Measurements from ENCODE around the gene LUZP2. TPM values are rescaled to one million over a fixed set of nuclear protein-coding genes. Genes with fewer than 3 reads are reported as not detected.

LUZP2 gene
- total RNA-seq (not detected), polyA plus RNA-seq (0.02 TPM)
- long read RNA-seq, donor 1: 0 reads
- long read RNA-seq, donor 2: 0 reads
- long read RNA-seq, donor 3, partial matches to known transcripts: 0 of 1 reads
- long read RNA-seq, donor 3, other reads (novel, unspliced or antisense): 1 of 1 reads
- long read RNA-seq, donor 4: 0 reads

- H3K4me3 ChIP-seq (ENCODE audit: low read length): peak within 1 kb of the TSS; percentile 41
- no peaks in the 10 kb centered on the region for H3K9me3 ChIP-seq (ENCODE audit: control insufficient read depth, low read length)
- H3K27me3 ChIP-seq (ENCODE audit: control insufficient read depth, insufficient read depth): no peaks in the 10 kb centered on the region
- intact Hi-C loops (cut with DNase I): no loop called here
- peak; percentile 74 to 76 for ATAC-seq
- no peak within 1 kb of the TSS for H3K27ac ChIP-seq (ENCODE audit: low read length)
- peak; percentile 17 to 48 (median 43) for DNase-seq
- 2% methylated on average over 65 of the region's 65 CpGs for WGBS
- no peaks in the 10 kb centered on the region for H3K4me1 ChIP-seq (ENCODE audit: control insufficient read depth, insufficient read depth, low read length)
Observed at GRCh38 chr11:24496736-24497725, at the start of gene LUZP2. Gene LUZP2 (plus strand): TSS chr11:24497053.

GRCh38 chr11:24453129-24453718 is 43.6 kb upstream of the LUZP2 start:
- Histone ChIP-seq H3K27me3 (ENCODE audit: control insufficient read depth, insufficient read depth) (no peaks in the 10 kb centered on the region), H3K4me3 (ENCODE audit: low read length) (no peak overlapping the region), H3K9me3 (ENCODE audit: control insufficient read depth, low read length) (no peaks in the 10 kb centered on the region), H3K27ac (ENCODE audit: low read length) (no peak overlapping the region), H3K4me1 (ENCODE audit: control insufficient read depth, insufficient read depth, low read length) (no peaks in the 10 kb centered on the region)
- intact Hi-C loops (cut with DNase I): no loop called here
- ATAC-seq (no peak), DNase-seq (no peak)
- 56% methylated on average over 3 of the region's 3 CpGs for WGBS

GRCh38 chr11:24457985-24458384 is 38.9 kb upstream of the LUZP2 start:
- Histone ChIP-seq H3K9me3 (ENCODE audit: control insufficient read depth, low read length) (no peaks in the 10 kb centered on the region), H3K27ac (ENCODE audit: low read length) (no peak overlapping the region), H3K4me3 (ENCODE audit: low read length) (no peak overlapping the region), H3K27me3 (ENCODE audit: control insufficient read depth, insufficient read depth) (no peaks in the 10 kb centered on the region), H3K4me1 (ENCODE audit: control insufficient read depth, insufficient read depth, low read length) (no peaks in the 10 kb centered on the region)
- intact Hi-C loops (cut with DNase I): no loop called here
- ATAC-seq (no peak), DNase-seq (no peak)

DNA sequence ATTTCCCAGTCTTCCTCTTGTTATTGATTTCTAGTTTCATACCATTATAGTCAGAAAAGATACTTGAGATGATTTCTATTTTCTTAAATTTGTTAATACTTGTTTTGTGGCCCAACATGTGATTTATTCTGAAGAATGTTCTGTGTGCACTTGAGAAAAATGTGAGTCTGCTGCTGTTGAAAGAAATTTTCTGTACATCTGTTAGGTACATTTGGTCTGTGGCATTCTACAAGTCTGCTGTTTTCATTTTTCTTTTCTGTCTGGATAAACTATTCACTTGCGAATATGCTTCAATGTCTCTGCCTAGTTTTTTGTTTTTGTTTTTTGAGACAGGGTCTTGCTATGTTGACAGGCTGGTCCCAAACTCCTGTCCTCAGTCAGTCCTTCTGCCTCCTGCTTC is 26.4 kb upstream of the LUZP2 start:
- no peaks in the 10 kb centered on the region for H3K27me3 ChIP-seq (ENCODE audit: control insufficient read depth, insufficient read depth)
- H3K4me3 ChIP-seq (ENCODE audit: low read length): no peak overlapping the region
- no peak overlapping the region for H3K27ac ChIP-seq (ENCODE audit: low read length)
- DNase-seq (no peak), ATAC-seq (no peak)
- H3K9me3 ChIP-seq (ENCODE audit: control insufficient read depth, low read length): no peaks in the 10 kb centered on the region
- WGBS: 98% methylated on average over 1 of the region's 1 CpG
- H3K4me1 ChIP-seq (ENCODE audit: control insufficient read depth, insufficient read depth, low read length): no peaks in the 10 kb centered on the region
- intact Hi-C loops (cut with DNase I): no loop called here

DNA sequence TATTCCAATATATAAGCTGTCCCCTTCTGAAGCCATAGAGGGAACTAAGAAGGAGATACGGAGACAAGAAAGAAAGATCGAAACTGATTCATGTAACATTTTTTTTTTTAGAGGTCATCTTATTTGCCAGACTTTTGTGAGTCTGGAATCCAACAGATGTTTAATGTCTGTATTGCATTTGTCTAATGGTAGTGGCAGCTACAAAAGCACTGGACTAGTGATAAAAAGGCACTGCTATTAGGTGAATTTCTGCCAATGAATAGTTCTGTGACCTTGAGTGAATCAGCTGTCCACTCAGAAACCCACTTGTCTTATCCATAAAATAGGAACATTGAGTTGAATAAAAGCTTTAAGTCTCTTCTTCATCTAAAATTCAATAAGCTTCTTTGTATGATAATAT is 25.8 kb upstream of the LUZP2 start:
- no peak overlapping the region for H3K4me3 ChIP-seq (ENCODE audit: low read length)
- no peak overlapping the region for H3K27ac ChIP-seq (ENCODE audit: low read length)
- ATAC-seq: no peak
- DNase-seq: no peak
- no peaks in the 10 kb centered on the region for H3K27me3 ChIP-seq (ENCODE audit: control insufficient read depth, insufficient read depth)
- no peaks in the 10 kb centered on the region for H3K9me3 ChIP-seq (ENCODE audit: control insufficient read depth, low read length)
- H3K4me1 ChIP-seq (ENCODE audit: control insufficient read depth, insufficient read depth, low read length): no peaks in the 10 kb centered on the region
- 42% methylated on average over 2 of the region's 2 CpGs for WGBS
- intact Hi-C loops (cut with DNase I): no loop called here

DNA sequence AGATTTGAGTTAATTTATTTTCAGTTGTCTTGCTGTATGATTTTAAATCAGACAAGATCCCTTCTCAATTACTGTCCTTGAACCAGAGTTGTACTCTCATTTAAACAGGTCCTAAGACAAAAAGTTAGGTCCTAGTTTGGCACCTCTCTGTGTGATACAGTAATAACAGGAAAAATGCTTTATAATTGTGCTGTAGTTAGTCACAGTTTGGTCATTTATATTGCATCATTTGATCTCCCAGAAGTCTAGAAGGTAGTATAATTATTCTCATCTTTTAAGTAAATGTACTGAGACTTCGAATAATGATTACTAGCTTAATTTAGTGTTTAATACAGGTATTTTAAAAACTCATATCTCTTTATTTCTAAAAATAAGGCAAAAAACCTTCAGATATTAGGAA is 18.1 kb upstream of the LUZP2 start:
- ATAC-seq: no peak
- 87% methylated on average over 1 of the region's 1 CpG for WGBS

GRCh38 chr11:24489477-24489876 is 7.4 kb upstream of the LUZP2 start:
- no peak overlapping the region for H3K27ac ChIP-seq (ENCODE audit: low read length)
- H3K4me1 ChIP-seq (ENCODE audit: control insufficient read depth, insufficient read depth, low read length): no peaks in the 10 kb centered on the region
- no peaks in the 10 kb centered on the region for H3K27me3 ChIP-seq (ENCODE audit: control insufficient read depth, insufficient read depth)
- ATAC-seq (no peak), DNase-seq (no peak)
- no peak overlapping the region for H3K4me3 ChIP-seq (ENCODE audit: low read length)
- no peaks in the 10 kb centered on the region for H3K9me3 ChIP-seq (ENCODE audit: control insufficient read depth, low read length)
- WGBS: 71% methylated on average over 4 of the region's 4 CpGs
- intact Hi-C loops (cut with DNase I): no loop called here

More for the DNA sequence above, 18.1 kb upstream of the LUZP2 start:
- no peak overlapping the region for H3K4me3 ChIP-seq (ENCODE audit: low read length)
- H3K9me3 ChIP-seq (ENCODE audit: control insufficient read depth, low read length): no peaks in the 10 kb centered on the region
- intact Hi-C loops (cut with DNase I): no loop called here
- DNase-seq: no peak
- H3K27me3 ChIP-seq (ENCODE audit: control insufficient read depth, insufficient read depth): no peaks in the 10 kb centered on the region
- no peak overlapping the region for H3K27ac ChIP-seq (ENCODE audit: low read length)
- no peaks in the 10 kb centered on the region for H3K4me1 ChIP-seq (ENCODE audit: control insufficient read depth, insufficient read depth, low read length)

GRCh38 chr11:24496386-24496735 is 492 bp upstream of the LUZP2 start:
- WGBS: 6% methylated on average over 14 of the region's 14 CpGs
- DNase-seq (no peak), ATAC-seq (no peak)
- no peak overlapping the region for H3K27ac ChIP-seq (ENCODE audit: low read length)
- H3K27me3 ChIP-seq (ENCODE audit: control insufficient read depth, insufficient read depth): no peaks in the 10 kb centered on the region
- no peaks in the 10 kb centered on the region for H3K4me1 ChIP-seq (ENCODE audit: control insufficient read depth, insufficient read depth, low read length)
- intact Hi-C loops (cut with DNase I): no loop called here
- H3K4me3 ChIP-seq (ENCODE audit: low read length): peak overlapping the region; percentile 41
- no peaks in the 10 kb centered on the region for H3K9me3 ChIP-seq (ENCODE audit: control insufficient read depth, low read length)

GRCh38 chr11:24497831-24498230 is 978 bp downstream of the LUZP2 start:
- Histone ChIP-seq H3K4me1 (ENCODE audit: control insufficient read depth, insufficient read depth, low read length) (no peaks in the 10 kb centered on the region), H3K27me3 (ENCODE audit: control insufficient read depth, insufficient read depth) (no peaks in the 10 kb centered on the region), H3K27ac (ENCODE audit: low read length) (no peak overlapping the region), H3K9me3 (ENCODE audit: control insufficient read depth, low read length) (no peaks in the 10 kb centered on the region), H3K4me3 (ENCODE audit: low read length) (no peak overlapping the region)
- ATAC-seq: no peak
- intact Hi-C loops (cut with DNase I): no loop called here
- WGBS: 58% methylated on average over 3 of the region's 3 CpGs
- no peak for DNase-seq

GRCh38 chr11:24502425-24502824 is 5.6 kb downstream of the LUZP2 start:
- no peak overlapping the region for H3K4me3 ChIP-seq (ENCODE audit: low read length)
- intact Hi-C loops (cut with DNase I): no loop called here
- no peaks in the 10 kb centered on the region for H3K4me1 ChIP-seq (ENCODE audit: control insufficient read depth, insufficient read depth, low read length)
- peak in 1 of 3 donors; percentile 20 for DNase-seq
- no peaks in the 10 kb centered on the region for H3K9me3 ChIP-seq (ENCODE audit: control insufficient read depth, low read length)
- ATAC-seq: no peak
- 78% methylated on average over 7 of the region's 7 CpGs for WGBS
- no peak overlapping the region for H3K27ac ChIP-seq (ENCODE audit: low read length)
- H3K27me3 ChIP-seq (ENCODE audit: control insufficient read depth, insufficient read depth): no peaks in the 10 kb centered on the region

DNA sequence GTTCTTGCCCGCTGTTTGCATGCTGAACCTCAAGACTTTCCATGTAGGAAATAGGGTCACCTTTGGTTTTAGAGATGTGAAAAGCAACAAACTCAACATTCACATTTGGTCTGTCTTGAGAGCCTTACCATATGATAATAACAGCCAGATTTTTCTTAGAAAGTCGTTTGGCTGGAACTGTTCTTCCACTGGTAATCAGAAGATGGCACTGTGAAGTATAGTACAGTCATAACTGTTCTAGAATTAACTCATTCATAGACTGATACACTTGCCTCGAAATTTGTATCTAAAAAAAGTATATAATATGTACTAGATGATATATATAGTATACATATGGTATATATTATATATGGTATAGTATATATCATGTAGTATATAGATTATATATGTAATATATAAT is 12.3 kb downstream of the LUZP2 start:
- Histone ChIP-seq H3K27ac (ENCODE audit: low read length) (no peak overlapping the region), H3K4me1 (ENCODE audit: control insufficient read depth, insufficient read depth, low read length) (no peaks in the 10 kb centered on the region), H3K9me3 (ENCODE audit: control insufficient read depth, low read length) (no peaks in the 10 kb centered on the region), H3K4me3 (ENCODE audit: low read length) (no peak overlapping the region), H3K27me3 (ENCODE audit: control insufficient read depth, insufficient read depth) (no peaks in the 10 kb centered on the region)
- DNase-seq: no peak
- 38% methylated on average over 3 of the region's 3 CpGs for WGBS
- intact Hi-C loops (cut with DNase I): no loop called here
- no peak for ATAC-seq

Data from right cardiac atrium (tissue), 5 donors.